Vagina (tissue), 2 donors: Measurements from ENCODE around the gene MYO1A. TPM values are rescaled to one million over a fixed set of nuclear protein-coding genes. Genes with fewer than 3 reads are reported as not detected.

Experiments
- DNase-seq, 2 donors: peaks; one replicate each; pipeline ENCODE4 v3.0.0-alpha.2; 2017; ENCODE audit errors: extremely low spot score in 2 of 2
- H3K27ac ChIP-seq: fragments of 200-600 bp; sonication (generic); one replicate; pipeline ENCODE4 v1.5.1; 2019
- H3K27me3 ChIP-seq: fragments of 200-600 bp; sonication (generic); one replicate; pipeline ENCODE4 v1.5.1; 2019
- H3K36me3 ChIP-seq, 2 donors: fragments of 200-600 bp; sonication (generic); one replicate each; pipeline ENCODE4 v1.5.1; 2017 to 2019
- H3K4me1 ChIP-seq: fragments of 200-600 bp; sonication (generic); one replicate; pipeline ENCODE4 v1.5.1; 2019
- H3K4me3 ChIP-seq, 2 donors: fragments of 200-600 bp; sonication (generic); 1 replicate in 1 of 2; 2 replicates in 1 of 2; pipeline ENCODE4 v1.5.1; 2016 to 2019
- H3K9me3 ChIP-seq: fragments of 200-600 bp; sonication (generic); one replicate; pipeline ENCODE4 v1.5.1; 2019
- CTCF ChIP-seq, 3 experiments: fragments of 450-650 bp in 2 of 3; fragments of 200-600 bp in 1 of 3; sonication (generic) in 1 of 3; IDR thresholded peaks; one replicate each; pipeline ENCODE4 v1.5.1; 2017 to 2019; ENCODE audit warnings: antibody characterized with exemption in 3 of 3, mild to moderate bottlenecking in 2 of 3, moderate library complexity in 2 of 3
- POLR2A ChIP-seq, 2 donors: fragments of 450-650 bp; IDR thresholded peaks; one replicate each; pipeline ENCODE4 v1.6.1; 2017; ENCODE audit warnings: antibody characterized with exemption in 2 of 2, mild to moderate bottlenecking in 2 of 2, moderate library complexity in 2 of 2
- POLR2AphosphoS5 ChIP-seq, 2 donors: sonication (generic); formaldehyde crosslinking; IDR thresholded peaks; one replicate each; pipeline ENCODE4 v1.9.0; 2017; ENCODE audit warnings: antibody characterized with exemption in 2 of 2, mild to moderate bottlenecking in 2 of 2, low read depth in 1 of 2; ENCODE audit not compliant: insufficient read depth in 1 of 2
- intact Hi-C: fragments of 100-400 bp; cut with DNase I; formaldehyde crosslinking; loops from one replicate; pipeline ENCODE4 v1.15.1; 2023
- total RNA-seq: library from RNA; depleted of rRNA; stranded (reverse); fragments of >200 nt; gene quantifications from one replicate; pipeline ENCODE4 v1.2.3, GENCODE V29; 2016

MYO1A gene
- total RNA-seq, 1 donor from 2014 or later = 1.2 TPM

- H3K27ac ChIP-seq = no peak overlapping the region
- H3K4me3 ChIP-seq = no peak overlapping the region
- H3K27me3 ChIP-seq = no peaks in the 10 kb centered on the region
- no peak for DNase-seq
- H3K4me1 ChIP-seq = no peaks in the 10 kb centered on the region
- no peak for TF ChIP-seq POLR2AphosphoS5 (IDR thresholded peaks at IDR 0.05; ENCODE audit: insufficient read depth in 1 of 2, low read depth in 1 of 2)
- TF ChIP-seq CTCF (IDR thresholded peaks at IDR 0.05) = no peak
- no peak for TF ChIP-seq POLR2A (IDR thresholded peaks at IDR 0.05)
- no peaks in the 10 kb centered on the region for H3K9me3 ChIP-seq
- intact Hi-C loops = no loop called here
- H3K36me3 ChIP-seq = no peaks in the 10 kb centered on the region
Measured at GRCh38 chr12:57046086-57046791, 3.7 kb downstream of the MYO1A start.

- intact Hi-C loops = no loop called here
- no peak for TF ChIP-seq POLR2AphosphoS5 (IDR thresholded peaks at IDR 0.05; ENCODE audit: insufficient read depth in 1 of 2, low read depth in 1 of 2)
- no peak for TF ChIP-seq POLR2A (IDR thresholded peaks at IDR 0.05)
- TF ChIP-seq CTCF (IDR thresholded peaks at IDR 0.05) = no peak
- no peaks in the 10 kb centered on the region for H3K36me3 ChIP-seq
- H3K4me1 ChIP-seq = no peaks in the 10 kb centered on the region
- H3K4me3 ChIP-seq = no peak overlapping the region
- DNase-seq = no peak
- H3K27me3 ChIP-seq = no peaks in the 10 kb centered on the region
- H3K9me3 ChIP-seq = no peaks in the 10 kb centered on the region
- no peak overlapping the region for H3K27ac ChIP-seq
Measured at GRCh38 chr12:57044889-57045288, 5.0 kb downstream of the MYO1A start.

- no peak for DNase-seq
- no peaks in the 10 kb centered on the region for H3K9me3 ChIP-seq
- no peak for TF ChIP-seq CTCF (IDR thresholded peaks at IDR 0.05)
- no peak for TF ChIP-seq POLR2A (IDR thresholded peaks at IDR 0.05)
- no peak for TF ChIP-seq POLR2AphosphoS5 (IDR thresholded peaks at IDR 0.05; ENCODE audit: insufficient read depth in 1 of 2, low read depth in 1 of 2)
- H3K27me3 ChIP-seq = no peaks in the 10 kb centered on the region
- H3K36me3 ChIP-seq = no peaks in the 10 kb centered on the region
- H3K27ac ChIP-seq = no peak overlapping the region
- no peaks in the 10 kb centered on the region for H3K4me1 ChIP-seq
- H3K4me3 ChIP-seq = no peak overlapping the region
- intact Hi-C loops = no loop called here
Measured at GRCh38 chr12:57044468-57044867, 5.5 kb downstream of the MYO1A start.

GRCh38 chr12:57042695-57043094 lies 7.2 kb downstream of the MYO1A start:
- Histone ChIP-seq H3K27ac (no peak overlapping the region), H3K36me3 (no peaks in the 10 kb centered on the region), H3K27me3 (no peaks in the 10 kb centered on the region), H3K4me3 (no peak overlapping the region), H3K4me1 (no peaks in the 10 kb centered on the region), H3K9me3 (no peaks in the 10 kb centered on the region)
- DNase-seq = no peak
- intact Hi-C loops = no loop called here
- TF ChIP-seq CTCF (IDR thresholded peaks at IDR 0.05) = no peak
- no peak for TF ChIP-seq POLR2AphosphoS5 (IDR thresholded peaks at IDR 0.05; ENCODE audit: insufficient read depth in 1 of 2, low read depth in 1 of 2)
- no peak for TF ChIP-seq POLR2A (IDR thresholded peaks at IDR 0.05)

- no peaks in the 10 kb centered on the region for H3K4me1 ChIP-seq
- no peaks in the 10 kb centered on the region for H3K9me3 ChIP-seq
- intact Hi-C loops = no loop called here
- no peak for TF ChIP-seq CTCF (IDR thresholded peaks at IDR 0.05)
- TF ChIP-seq POLR2AphosphoS5 (IDR thresholded peaks at IDR 0.05; ENCODE audit: insufficient read depth in 1 of 2, low read depth in 1 of 2) = no peak
- no peak for TF ChIP-seq POLR2A (IDR thresholded peaks at IDR 0.05)
- no peak overlapping the region for H3K4me3 ChIP-seq
- H3K27ac ChIP-seq = no peak overlapping the region
- no peaks in the 10 kb centered on the region for H3K36me3 ChIP-seq
- no peaks in the 10 kb centered on the region for H3K27me3 ChIP-seq
- no peak for DNase-seq
Measured at GRCh38 chr12:57040750-57041149, 9.2 kb downstream of the MYO1A start.
